ENCODE data around the gene PALS2. TPM values are rescaled to one million over a fixed set of nuclear protein-coding genes. Genes with fewer than 3 reads are reported as not detected.

Gene PALS2
- total and polyA plus RNA-seq, 2 donors (not counting 3 experiments of a cell fraction or from before 2014, with no cell fraction given) = 4.3 to 23.6 TPM

DNA sequence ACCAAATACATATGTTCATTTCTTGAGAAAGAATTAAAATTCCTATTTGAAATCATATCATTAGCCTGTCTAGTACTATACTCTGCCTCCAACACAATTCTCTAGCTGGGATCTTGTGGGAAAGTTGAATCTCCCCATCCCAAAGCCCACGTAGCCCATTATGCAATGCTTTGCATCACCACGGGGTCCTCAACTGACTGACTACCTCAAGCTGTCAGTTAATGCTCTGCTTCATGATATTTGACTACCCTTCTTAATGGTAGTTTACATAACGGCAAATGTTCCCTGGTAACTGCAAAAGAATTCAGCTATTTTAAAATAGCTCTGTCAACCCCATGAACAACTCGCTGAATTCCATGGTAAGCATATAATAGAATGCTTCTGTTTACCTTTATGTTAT, 23.3 kb upstream of the PALS2 start:
- no peak overlapping the region for H2AFZ ChIP-seq (ENCODE audit: low read depth, low read length)
- H3K9me3 ChIP-seq (replicated peaks; ENCODE audit: control insufficient read depth, insufficient read depth, low read length) = no peaks in the 10 kb centered on the region
- intact Hi-C loops (cut with micrococcal nuclease) (no loop called here), dilution Hi-C loops (cut with MboI; ENCODE audit: extremely low pct_ligation_motif_present, low sequenced_read_pairs) (no loop called here)
- POLR2A ChIA-PET = no interaction called here
- FAIRE-seq (no peak), DNase-seq (ENCODE audit: low read depth, low spot score) (no peak)
- no peak overlapping the region for H3K27ac ChIP-seq (ENCODE audit: insufficient read depth, low read depth, low read length)
- no peak overlapping the region for H3K9ac ChIP-seq (replicated peaks; ENCODE audit: extremely low read depth, insufficient read depth, low read length)
- no peaks in the 10 kb centered on the region for H3K9me1 ChIP-seq (replicated peaks; ENCODE audit: control insufficient read depth, extremely low read depth, insufficient read depth, low read length)
- H4K20me1 ChIP-seq (replicated peaks; ENCODE audit: control insufficient read depth, extremely low read depth, insufficient read depth, low read length) = no peaks in the 10 kb centered on the region
- no peaks in the 10 kb centered on the region for H3K36me3 ChIP-seq (ENCODE audit: control insufficient read depth in 2 of 2, extremely low read depth in 1 of 2, insufficient read depth in 2 of 2, low read length in 2 of 2)
- H3K27me3 ChIP-seq (ENCODE audit: control insufficient read depth in 2 of 2, insufficient read depth in 2 of 2, low read length in 2 of 2) = peaks cover 0 to 5% of the 10 kb centered on the region in 2 experiments
- CTCF ChIA-PET = interaction anchor here (1.4 kb wide), 1 partner anchor 10 kb away, joined by 5 read pairs; no protein-coding TSS in a partner anchor
- TF ChIP-seq GATA2 (IDR thresholded peaks at IDR 0.05; ENCODE audit: insufficient read depth, insufficient read length, low read depth, low read length) (no peak), POLR2AphosphoS5 (IDR thresholded peaks at IDR 0.05; ENCODE audit: insufficient read depth, low read depth, low read length) (no peak), EZH2 (IDR thresholded peaks at IDR 0.05; ENCODE audit: borderline replicate concordance, low read depth, low read length, severe bottlenecking) (no peak), MYC (IDR thresholded peaks at IDR 0.05; ENCODE audit: low read depth, low read length) (no peak), JUN (IDR thresholded peaks at IDR 0.05; ENCODE audit: borderline replicate concordance, insufficient read depth, insufficient read length, low read depth) (no peak), FOS (IDR thresholded peaks at IDR 0.05; ENCODE audit: borderline replicate concordance, insufficient read depth, low read length) (no peak), POLR2A (IDR thresholded peaks at IDR 0.05; ENCODE audit: low read depth, low read length) (no peak)
- TF ChIP-seq, protein P1, sequence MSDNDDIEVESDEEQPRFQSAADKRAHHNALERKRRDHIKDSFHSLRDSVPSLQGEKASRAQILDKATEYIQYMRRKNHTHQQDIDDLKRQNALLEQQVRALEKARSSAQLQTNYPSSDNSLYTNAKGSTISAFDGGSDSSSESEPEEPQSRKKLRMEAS (IDR thresholded peaks at IDR 0.05; ENCODE audit: insufficient read depth, insufficient read length) = no peak
- TF ChIP-seq, protein P2, sequence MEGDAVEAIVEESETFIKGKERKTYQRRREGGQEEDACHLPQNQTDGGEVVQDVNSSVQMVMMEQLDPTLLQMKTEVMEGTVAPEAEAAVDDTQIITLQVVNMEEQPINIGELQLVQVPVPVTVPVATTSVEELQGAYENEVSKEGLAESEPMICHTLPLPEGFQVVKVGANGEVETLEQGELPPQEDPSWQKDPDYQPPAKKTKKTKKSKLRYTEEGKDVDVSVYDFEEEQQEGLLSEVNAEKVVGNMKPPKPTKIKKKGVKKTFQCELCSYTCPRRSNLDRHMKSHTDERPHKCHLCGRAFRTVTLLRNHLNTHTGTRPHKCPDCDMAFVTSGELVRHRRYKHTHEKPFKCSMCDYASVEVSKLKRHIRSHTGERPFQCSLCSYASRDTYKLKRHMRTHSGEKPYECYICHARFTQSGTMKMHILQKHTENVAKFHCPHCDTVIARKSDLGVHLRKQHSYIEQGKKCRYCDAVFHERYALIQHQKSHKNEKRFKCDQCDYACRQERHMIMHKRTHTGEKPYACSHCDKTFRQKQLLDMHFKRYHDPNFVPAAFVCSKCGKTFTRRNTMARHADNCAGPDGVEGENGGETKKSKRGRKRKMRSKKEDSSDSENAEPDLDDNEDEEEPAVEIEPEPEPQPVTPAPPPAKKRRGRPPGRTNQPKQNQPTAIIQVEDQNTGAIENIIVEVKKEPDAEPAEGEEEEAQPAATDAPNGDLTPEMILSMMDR (IDR thresholded peaks at IDR 0.05; ENCODE audit: extremely low read depth in 1 of 2, insufficient read depth in 1 of 2, low read depth in 1 of 2, low read length in 2 of 2) = no peak
- no peak overlapping the region for H3K4me2 ChIP-seq (ENCODE audit: insufficient read depth, low read length)
- no peaks in the 10 kb centered on the region for H3K79me2 ChIP-seq (ENCODE audit: control insufficient read depth, insufficient read depth, low read length)
- BruUV-seq (replicated peaks) = no TSS peak
- no peaks in the 10 kb centered on the region for H3K4me1 ChIP-seq (ENCODE audit: control insufficient read depth, extremely low read depth, insufficient read depth, low read length)
- H3K4me3 ChIP-seq (replicated peaks in 1 of 3; ENCODE audit: insufficient read depth in 1 of 3, low read depth in 1 of 3, low read length in 3 of 3) = no peak overlapping the region
